CD4-positive, alpha-beta T cell (primary cell): Measurements from ENCODE around the gene ZCCHC7. TPM values are rescaled to one million over a fixed set of nuclear protein-coding genes. Genes with fewer than 3 reads are reported as not detected.
A peak's percentile ranks its signal among the peaks of the same experiment; 100 is the strongest.
"Not testable (repeated sequence)": the region's sequence is repeated elsewhere in the genome, so short reads cannot be mapped to it uniquely, and the experiment has no call there.

Experiments used
- ATAC-seq: fragments of 200-7000 bp; cut with Tn5 transposase; one replicate; pipeline ENCODE4 v1.10.0; 2022; ENCODE audit warnings: mild to moderate bottlenecking; ENCODE audit not compliant: poor library complexity
- CTCF ChIA-PET: fragments of 350-600 bp; sonication (Branson Sonifier 250); formaldehyde crosslinking; loops from one replicate; lab custom pipeline; 2021; ENCODE audit warnings: antibody characterized with exemption, inconsistent platforms; lab: Charles Lee
- POLR2A ChIA-PET: fragments of 350-600 bp; sonication (Branson Sonifier 250); formaldehyde crosslinking; loops from one replicate; lab custom pipeline; 2021; ENCODE audit warnings: antibody characterized with exemption, inconsistent platforms; lab: Charles Lee
- DNase-seq, 14 experiments: peaks; one replicate each; pipeline ENCODE4 v3.0.0-alpha.2; 2013 to 2020; ENCODE audit warnings: mixed read lengths in 2 of 14
- H3K27ac ChIP-seq, 2 donors: one replicate each; pipeline versions ENCODE4 v1.5.1 to v1.7.0; 2013; ENCODE audit warnings: low read length in 2 of 2, low read depth in 1 of 2, mild to moderate bottlenecking in 1 of 2
- H3K27me3 ChIP-seq, 2 experiments: 1 replicate in 1 of 2; 2 replicates in 1 of 2; pipeline versions ENCODE4 v1.6.1 to v1.7.0; 2013; ENCODE audit warnings: low read length in 2 of 2, control low read depth in 1 of 2, mild to moderate bottlenecking in 1 of 2, moderate library complexity in 1 of 2; ENCODE audit not compliant: insufficient read depth in 2 of 2, control insufficient read depth in 1 of 2
- H3K36me3 ChIP-seq: one replicate; pipeline ENCODE4 v1.6.1; 2013; ENCODE audit warnings: low read length, control low read depth; ENCODE audit not compliant: insufficient read depth
- H3K4me1 ChIP-seq: one replicate; pipeline ENCODE4 v1.6.1; 2013; ENCODE audit warnings: low read length, control low read depth; ENCODE audit not compliant: insufficient read depth
- H3K4me3 ChIP-seq: one replicate; pipeline ENCODE4 v1.5.1; 2013; ENCODE audit warnings: mild to moderate bottlenecking, low read length, moderate library complexity
- H3K9me3 ChIP-seq, 2 experiments: 1 replicate in 1 of 2; 2 replicates in 1 of 2; pipeline versions ENCODE4 v1.6.1 to v1.7.0; 2013; ENCODE audit warnings: low read length in 2 of 2, mild to moderate bottlenecking in 2 of 2, control low read depth in 1 of 2, moderate library complexity in 1 of 2; ENCODE audit not compliant: control insufficient read depth in 1 of 2, insufficient read depth in 1 of 2
- H3K27ac Mint-ChIP-seq: one replicate; pipeline ENCODE4 v1.8.0; 2020; ENCODE audit warnings: mixed read lengths
- H3K27me3 Mint-ChIP-seq: one replicate; pipeline ENCODE4 v1.8.0; 2021; ENCODE audit warnings: mixed read lengths
- H3K36me3 Mint-ChIP-seq: one replicate; pipeline ENCODE4 v1.8.0; 2021; ENCODE audit warnings: low read depth, mixed read lengths
- H3K4me1 Mint-ChIP-seq: one replicate; pipeline ENCODE4 v1.8.0; 2021; ENCODE audit warnings: low read depth, mixed read lengths
- H3K4me3 Mint-ChIP-seq: one replicate; pipeline ENCODE4 v1.8.0; 2020; ENCODE audit warnings: mild to moderate bottlenecking, mixed read lengths
- H3K9me3 Mint-ChIP-seq: one replicate; pipeline ENCODE4 v1.8.0; 2020; ENCODE audit warnings: mixed read lengths
- intact Hi-C, 2 experiments: fragments of 100-400 bp; cut with DNase I in 1 of 2; cut with micrococcal nuclease in 1 of 2; formaldehyde crosslinking; loops; one replicate each; pipeline versions ENCODE4 v1.15.1 to v1.9.0; 2023 to 2025; cut with DNase I, micrococcal nuclease
- polyA plus RNA-seq, 2 donors: library from polyadenylated mRNA; unstranded; fragments of 120-200 nt; gene quantifications; one replicate each; pipeline ENCODE4 v1.2.1, GENCODE V29; 2013
- total RNA-seq, 174 experiments: library from RNA in 2 of 174; stranded (reverse) in 2 of 174; gene quantifications; one replicate each; pipeline ENCODE4 v1.2.3 and lab custom pipeline; 2021 to 2026
- TF ChIP-seq, protein P1 (sequence below): fragments of 200-600 bp; IDR thresholded peaks from one replicate; pipeline ENCODE4 v1.8.0; 2022; ENCODE audit warnings: antibody characterized with exemption, mild to moderate bottlenecking

ZCCHC7 gene
- 10 to 100 TPM; 40.7 to 41.0 TPM for total RNA-seq
- polyA plus RNA-seq (2013, experiment 1 of 2): 18.0 TPM
- polyA plus RNA-seq (2013, experiment 2 of 2): 25.3 TPM
- 35.9 to 95.4 (median 66.5) reads per million in 172 experiments for total RNA-seq (lab: John Stamatoyannopoulos, UW)

DNA sequence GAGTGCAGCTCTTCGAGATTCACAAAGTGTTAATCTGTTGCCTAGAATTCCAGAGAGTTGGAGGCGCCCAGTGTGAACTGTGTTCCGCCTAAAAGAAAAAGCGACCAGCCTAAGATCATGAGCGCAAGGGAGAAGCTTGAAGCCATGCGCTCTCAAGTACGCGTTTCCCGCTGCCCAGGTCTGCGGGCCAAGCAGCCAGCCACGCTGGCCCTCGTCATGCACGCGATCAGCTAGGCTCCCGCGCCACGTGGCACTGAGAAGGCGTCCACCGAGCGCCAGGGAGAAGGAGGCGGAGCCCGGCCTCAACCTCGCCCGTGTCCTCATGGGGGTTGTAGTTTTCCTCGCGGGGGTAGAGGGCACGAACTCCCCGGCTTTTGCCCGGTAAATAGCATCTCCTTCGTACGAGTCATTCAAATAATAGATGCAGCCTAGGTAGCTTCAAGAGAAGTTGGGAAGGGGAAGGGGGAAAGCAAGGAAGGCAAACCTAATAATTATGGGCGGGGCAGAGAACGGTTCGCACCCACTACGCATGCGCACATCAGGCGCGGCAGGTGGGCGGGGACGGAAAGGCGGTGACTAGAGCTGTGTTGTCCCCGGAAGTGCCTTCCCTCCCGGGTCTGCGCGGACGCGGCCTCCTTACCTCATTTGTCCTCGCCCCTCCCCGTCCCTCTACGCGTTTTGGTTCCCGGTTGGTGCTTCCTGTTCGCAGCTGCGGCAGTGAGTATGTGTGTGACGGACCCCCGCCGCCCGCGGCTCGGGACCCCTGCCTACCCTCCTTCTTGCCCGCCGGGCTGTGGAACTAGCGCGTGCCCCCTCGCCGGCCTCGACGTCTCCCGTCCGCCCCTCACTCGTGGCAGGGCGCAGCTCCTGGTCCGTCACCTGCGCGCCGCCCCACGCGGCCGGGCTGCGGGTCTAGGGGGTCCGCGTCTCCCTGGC lies at the start of gene ZCCHC7:
Gene ZCCHC7 (plus strand): TSS at position 668 of the 936 bp plus-strand sequence.
- intact Hi-C loops: loop anchor here (1.0 to 10.0 kb wide), 5 partner anchors 26 to 355 kb away; partner anchors contain the start of gene ZBTB5 (in 1 of the 2)
- H3K4me1 Mint-ChIP-seq: peaks cover 42% of the 10 kb centered on the region
- Histone ChIP-seq H3K36me3 (no peaks in the 10 kb centered on the region), H3K4me3 (peak within 1 kb of the TSS; percentile 79), H3K9me3 (peaks cover 0 to 8% of the 10 kb centered on the region in 2 experiments), H3K27ac (peak within 1 kb of the TSS; percentile 87 to 94), H3K4me1 (peaks cover 21% of the 10 kb centered on the region), H3K27me3 (no peaks in the 10 kb centered on the region)
- H3K27ac Mint-ChIP-seq: peak within 1 kb of the TSS; percentile 92
- ChIA-PET POLR2A (interaction anchor here (0.6 to 5.3 kb wide), 28 partner anchors 13 to 855 kb away, joined by 3 to 107 read pairs (median 4); partner anchors contain the start of genes POLR1E, TOMM5 and ZBTB5), CTCF (interaction anchor here (0.6 to 1.6 kb wide), 6 partner anchors 36 to 209 kb away, joined by 3 to 4 read pairs (median 3); no protein-coding TSS in a partner anchor)
- ATAC-seq (peak; percentile 95), DNase-seq (peak; percentile 95 to 98 (median 97))
- no peaks in the 10 kb centered on the region for H3K27me3 Mint-ChIP-seq
- H3K36me3 Mint-ChIP-seq: peaks cover 22% of the 10 kb centered on the region
- TF ChIP-seq, protein P1, sequence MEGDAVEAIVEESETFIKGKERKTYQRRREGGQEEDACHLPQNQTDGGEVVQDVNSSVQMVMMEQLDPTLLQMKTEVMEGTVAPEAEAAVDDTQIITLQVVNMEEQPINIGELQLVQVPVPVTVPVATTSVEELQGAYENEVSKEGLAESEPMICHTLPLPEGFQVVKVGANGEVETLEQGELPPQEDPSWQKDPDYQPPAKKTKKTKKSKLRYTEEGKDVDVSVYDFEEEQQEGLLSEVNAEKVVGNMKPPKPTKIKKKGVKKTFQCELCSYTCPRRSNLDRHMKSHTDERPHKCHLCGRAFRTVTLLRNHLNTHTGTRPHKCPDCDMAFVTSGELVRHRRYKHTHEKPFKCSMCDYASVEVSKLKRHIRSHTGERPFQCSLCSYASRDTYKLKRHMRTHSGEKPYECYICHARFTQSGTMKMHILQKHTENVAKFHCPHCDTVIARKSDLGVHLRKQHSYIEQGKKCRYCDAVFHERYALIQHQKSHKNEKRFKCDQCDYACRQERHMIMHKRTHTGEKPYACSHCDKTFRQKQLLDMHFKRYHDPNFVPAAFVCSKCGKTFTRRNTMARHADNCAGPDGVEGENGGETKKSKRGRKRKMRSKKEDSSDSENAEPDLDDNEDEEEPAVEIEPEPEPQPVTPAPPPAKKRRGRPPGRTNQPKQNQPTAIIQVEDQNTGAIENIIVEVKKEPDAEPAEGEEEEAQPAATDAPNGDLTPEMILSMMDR: no peak
- H3K4me3 Mint-ChIP-seq: peak within 1 kb of the TSS; percentile 95
- no peaks in the 10 kb centered on the region for H3K9me3 Mint-ChIP-seq

DNA sequence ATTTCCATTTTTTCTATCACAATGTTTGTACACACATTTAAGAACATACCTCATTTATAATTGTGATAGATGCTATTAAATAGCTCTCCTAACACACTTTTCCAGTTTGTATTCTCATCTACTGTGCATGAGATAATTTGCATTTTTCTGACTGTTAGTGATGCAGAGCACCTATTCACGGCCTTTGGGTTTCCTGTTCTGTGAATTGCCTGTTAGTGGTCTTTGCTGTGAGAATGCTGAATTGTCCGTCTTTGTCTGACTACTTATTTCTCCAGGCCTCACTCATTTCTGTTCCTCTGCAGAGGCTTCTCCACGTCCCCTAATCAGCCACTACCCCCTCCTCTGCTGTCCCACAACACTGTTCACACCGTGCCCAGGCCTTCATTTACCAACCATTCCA lies 45.6 kb upstream of the ZCCHC7 start:
- H3K27me3 ChIP-seq, H3K9me3 ChIP-seq, H3K36me3 Mint-ChIP-seq, intact Hi-C loops, DNase-seq, H3K9me3 Mint-ChIP-seq, POLR2A ChIA-PET, H3K36me3 ChIP-seq, H3K4me1 ChIP-seq, H3K27ac Mint-ChIP-seq, H3K4me3 ChIP-seq, H3K27me3 Mint-ChIP-seq, ATAC-seq, H3K4me3 Mint-ChIP-seq, CTCF ChIA-PET, H3K27ac ChIP-seq, H3K4me1 Mint-ChIP-seq: not testable (repeated sequence)

DNA sequence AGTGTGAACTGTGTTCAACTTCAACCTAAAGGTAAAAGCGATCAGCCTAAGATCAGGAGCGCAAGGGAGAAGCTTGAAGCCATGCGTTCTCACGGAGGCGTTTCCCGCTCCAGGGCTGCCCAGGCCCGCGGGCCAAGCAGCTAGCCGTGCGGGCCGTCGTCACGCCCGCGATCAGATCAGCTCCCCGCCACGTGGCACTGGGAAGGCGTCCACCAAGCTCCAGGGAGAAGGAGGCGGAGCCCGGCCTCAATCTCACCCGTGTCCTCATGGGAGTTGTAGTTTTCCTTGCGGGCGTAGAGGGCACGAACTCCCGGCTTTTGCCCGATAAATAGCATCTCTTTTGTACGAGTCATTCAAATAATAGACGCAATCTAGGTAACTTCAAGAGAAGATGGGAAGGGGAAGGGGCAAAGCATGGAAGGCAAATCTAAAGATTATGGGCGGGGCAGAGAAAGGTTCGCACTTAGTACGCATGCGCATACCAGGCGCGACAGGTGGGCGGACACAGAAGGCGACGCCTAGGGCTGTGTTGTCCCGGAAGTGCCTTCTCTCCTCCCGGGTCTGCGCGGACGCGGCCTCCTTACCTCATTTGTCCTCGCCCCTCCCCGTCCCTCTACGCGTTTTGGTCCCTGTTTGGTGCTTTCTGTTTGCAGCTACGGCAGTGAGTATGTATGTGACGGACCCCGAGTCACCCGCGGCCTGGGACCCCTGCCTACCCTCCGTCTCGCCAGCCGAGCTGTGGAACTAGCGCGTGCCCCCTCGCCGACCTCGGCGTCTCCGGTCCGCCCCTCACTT lies 40.8 kb upstream of the ZCCHC7 start:
- no peaks in the 10 kb centered on the region for H3K9me3 ChIP-seq
- POLR2A ChIA-PET: interaction anchor here (0.7 to 5.9 kb wide), 18 partner anchors 10 to 513 kb away, joined by 3 to 107 read pairs (median 3); partner anchors contain the start of genes GRHPR, TOMM5 and ZCCHC7
- peaks cover 5% of the 10 kb centered on the region for H3K36me3 ChIP-seq
- peak; percentile 85 to 98 (median 90) for DNase-seq
- H3K9me3 Mint-ChIP-seq: no peaks in the 10 kb centered on the region
- peak overlapping the region; percentile 93 for H3K27ac Mint-ChIP-seq
- H3K4me1 ChIP-seq: peaks cover 19% of the 10 kb centered on the region
- no peaks in the 10 kb centered on the region for H3K27me3 ChIP-seq
- H3K27me3 Mint-ChIP-seq: no peaks in the 10 kb centered on the region
- ATAC-seq: peak; percentile 96
- H3K4me1 Mint-ChIP-seq: peaks cover 53% of the 10 kb centered on the region
- intact Hi-C loops: loop anchor here (1.0 to 2.0 kb wide), 3 partner anchors 41 to 43 kb away; partner anchors contain the start of gene ZCCHC7 (in 2 of the 2)
- H3K36me3 Mint-ChIP-seq: peaks cover 32% of the 10 kb centered on the region
- H3K4me3 Mint-ChIP-seq: peak overlapping the region; percentile 97
- peak overlapping the region; percentile 75 for H3K4me3 ChIP-seq
- peak overlapping the region; percentile 67 to 93 for H3K27ac ChIP-seq
- CTCF ChIA-PET: no interaction called here
- TF ChIP-seq, protein P1: no peak

DNA sequence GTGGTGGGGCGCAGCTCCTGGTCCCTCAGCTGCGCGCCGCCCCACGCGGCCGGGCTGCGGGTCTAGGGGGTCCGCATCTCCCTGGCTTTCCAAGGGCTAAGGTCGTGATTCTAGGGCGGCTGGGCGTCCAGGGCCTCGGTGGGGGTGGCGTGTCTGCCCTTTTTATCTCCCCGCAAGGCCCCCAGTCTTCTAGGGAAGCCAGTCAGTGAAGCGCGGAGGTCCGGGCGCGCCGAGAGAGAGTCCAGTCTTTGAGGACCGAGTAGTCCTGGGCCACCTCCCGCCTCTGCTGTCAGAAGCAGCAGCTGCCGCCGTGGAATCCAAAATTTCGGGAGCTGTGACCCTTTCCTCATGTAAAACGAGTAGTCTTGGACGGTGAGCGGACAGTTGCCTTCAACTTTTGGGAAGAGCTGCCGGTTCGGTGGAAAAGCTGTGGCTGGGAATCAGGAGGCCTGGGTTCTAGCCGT lies 40.2 kb upstream of the ZCCHC7 start:
- peaks cover 36% of the 10 kb centered on the region for H3K36me3 Mint-ChIP-seq
- intact Hi-C loops: loop anchor here in 1 of 2 experiments (2.0 kb wide), 1 partner anchor 43 kb away; no protein-coding TSS in a partner anchor
- POLR2A ChIA-PET: interaction anchor here (0.8 to 5.9 kb wide), 15 partner anchors 9 to 386 kb away, joined by 3 to 107 read pairs (median 3); partner anchors contain the start of genes GRHPR and ZCCHC7

More for the DNA sequence above, 40.2 kb upstream of the ZCCHC7 start:
- Histone ChIP-seq H3K27ac (peak overlapping the region; percentile 67 to 93), H3K4me3 (peak overlapping the region; percentile 75), H3K4me1 (peaks cover 19% of the 10 kb centered on the region)
- not testable (repeated sequence) for H3K27me3 Mint-ChIP-seq, H3K9me3 Mint-ChIP-seq, H3K36me3 ChIP-seq, H3K27me3 ChIP-seq, H3K9me3 ChIP-seq, DNase-seq
- ATAC-seq: peak; percentile 3
- Mint-ChIP-seq H3K27ac (peak overlapping the region; percentile 93), H3K4me3 (peak overlapping the region; percentile 97), H3K4me1 (peaks cover 59% of the 10 kb centered on the region)
- CTCF ChIA-PET: interaction anchor here (1.2 kb wide), 1 partner anchor 41 kb away, joined by 4 read pairs; the partner anchor contains the start of gene ZCCHC7
